HTERT RPE-1 (cell line): Measurements from ENCODE around the gene RNF25.

Experiments
- in situ Hi-C: fragments of 300-500 bp; cut with MboI; formaldehyde crosslinking; loops from 4 replicates; pipeline ENCODE4 v1.14.3; 2020; ENCODE audit warnings: low sequenced_read_pairs

Gene RNF25

GRCh38 chr2:218680061-218680460, 8.3 kb upstream of the RNF25 start:
- in situ Hi-C loops, result no loop called here

- in situ Hi-C loops, result no loop called here
These were observed 7.3 kb upstream of the RNF25 start for GRCh38 chr2:218679119-218679518.

GRCh38 chr2:218671097-218671653, 627 bp downstream of the RNF25 start:
- in situ Hi-C loops, result no loop called here

- in situ Hi-C loops, result no loop called here
These were observed 7.1 kb downstream of the RNF25 start for GRCh38 chr2:218664653-218665052.

- in situ Hi-C loops, result no loop called here
These were observed 7.9 kb downstream of the RNF25 start for GRCh38 chr2:218663901-218664300.

GRCh38 chr2:218662827-218663226, 9.0 kb downstream of the RNF25 start:
- in situ Hi-C loops, result no loop called here

GRCh38 chr2:218662377-218662776, 9.4 kb downstream of the RNF25 start:
- in situ Hi-C loops, result no loop called here

- in situ Hi-C loops, result no loop called here
These were observed 11.8 kb downstream of the RNF25 start for GRCh38 chr2:218659988-218660358.

GRCh38 chr2:218659258-218659987, 12.4 kb downstream of the RNF25 start, which contains the start of the genes BCS1L and ZNF142:
TSS of gene BCS1L (plus strand) at chr2:218659683. CDS start at chr2:218660988, 1,305 bp downstream.
TSS of gene ZNF142 (minus strand) at chr2:218659623. CDS start at chr2:218656429, 3,194 bp downstream.
- in situ Hi-C loops, result no loop called here

GRCh38 chr2:218658671-218659257, 13.0 kb downstream of the RNF25 start:
- in situ Hi-C loops, result no loop called here

GRCh38 chr2:218655751-218656150, 16.1 kb downstream of the RNF25 start:
- in situ Hi-C loops, result no loop called here

- in situ Hi-C loops, result no loop called here
These were observed 23.1 kb downstream of the RNF25 start for GRCh38 chr2:218648787-218649100.

- in situ Hi-C loops, result no loop called here
These were observed 23.6 kb downstream of the RNF25 start for GRCh38 chr2:218648088-218648786.

- in situ Hi-C loops, result no loop called here
These were observed 26.7 kb downstream of the RNF25 start for GRCh38 chr2:218645126-218645525.

- in situ Hi-C loops, result no loop called here
These were observed 27.1 kb downstream of the RNF25 start for GRCh38 chr2:218644721-218645120.

GRCh38 chr2:218643751-218644310, 28.0 kb downstream of the RNF25 start:
- in situ Hi-C loops, result no loop called here

GRCh38 chr2:218642786-218643185, 29.0 kb downstream of the RNF25 start:
- in situ Hi-C loops, result no loop called here

GRCh38 chr2:218642121-218642656, 29.6 kb downstream of the RNF25 start:
- in situ Hi-C loops, result no loop called here

- in situ Hi-C loops, result no loop called here
These were observed 33.4 kb downstream of the RNF25 start for GRCh38 chr2:218638372-218638771.

GRCh38 chr2:218635719-218636118, 36.1 kb downstream of the RNF25 start:
- in situ Hi-C loops, result no loop called here

- in situ Hi-C loops, result no loop called here
These were observed 40.0 kb downstream of the RNF25 start for GRCh38 chr2:218631837-218632236.
